GM12878 (cell line): ENCODE results near the gene STX7. TPM values are rescaled to one million over a fixed set of nuclear protein-coding genes. Genes with fewer than 3 reads are reported as not detected.

Experiments
- ATAC-seq: fragments of 200-7000 bp; cut with Tn5 transposase; 3 replicates; pipeline ENCODE4 v1.9.1; 2020; ENCODE audit warnings: mild to moderate bottlenecking, moderate library complexity
- BruUV-seq: library from RNA; stranded (reverse); fragments of 400-500 nt; replicated peaks from 2 replicates; lab custom pipeline; 2021; lab: Mats Ljungman, UMichigan
- CTCF ChIA-PET: fragments of 300-600 bp; sonication (Branson Sonifier 250); formaldehyde crosslinking; extraction: SDS; loops from one replicate; lab custom pipeline; 2021; ENCODE audit warnings: inconsistent platforms; lab: Yijun Ruan, JAX
- POLR2A ChIA-PET: fragments of 350-600 bp; formaldehyde crosslinking; extraction: SDS; loops from one replicate; lab custom pipeline; 2021; ENCODE audit warnings: inconsistent platforms; lab: Charles Lee
- RAD21 ChIA-PET: fragments of 300-600 bp; sonication (Branson Sonifier 250); formaldehyde crosslinking; loops from one replicate; lab custom pipeline; 2023; ENCODE audit warnings: antibody characterized with exemption; ENCODE audit not compliant: unreplicated experiment; lab: Charles Lee
- SMC1A ChIA-PET: fragments of 300-600 bp; sonication (Branson Sonifier 250); formaldehyde crosslinking; loops from one replicate; lab custom pipeline; 2023; ENCODE audit not compliant: unreplicated experiment, uncharacterized antibody; lab: Charles Lee
- DNase-seq: peaks from one replicate; pipeline ENCODE4 v3.0.0-alpha.2; 2011; ENCODE audit warnings: low read depth, low spot score
- FAIRE-seq: peaks from 3 replicates; lab custom pipeline; 2011; peaks lifted over from hg19 to GRCh38; lab: Jason Lieb, UNC
- H2AFZ ChIP-seq: 2 replicates; pipeline ENCODE4 v1.6.0; 2011; ENCODE audit warnings: low read depth, low read length, control low read depth; ENCODE audit not compliant: control insufficient read depth
- H3K27ac ChIP-seq: 2 replicates; pipeline ENCODE4 v1.5.1; 2011; ENCODE audit warnings: control low read depth; ENCODE audit not compliant: control insufficient read depth, insufficient read depth
- H3K27me3 ChIP-seq, 2 experiments: replicated peaks in 1 of 2; 2 replicates each; pipeline versions ENCODE4 v1.6.0 to v1.6.1; 2011; ENCODE audit warnings: low read length in 1 of 2; ENCODE audit not compliant: control insufficient read depth in 2 of 2, insufficient read depth in 2 of 2
- H3K36me3 ChIP-seq, 2 experiments: 2 replicates each; pipeline ENCODE4 v1.5.1; 2011; ENCODE audit warnings: low read length in 1 of 2; ENCODE audit not compliant: control insufficient read depth in 2 of 2, insufficient read depth in 2 of 2
- H3K4me1 ChIP-seq: 2 replicates; pipeline ENCODE4 v1.6.1; 2011; ENCODE audit warnings: mild to moderate bottlenecking, low read length, moderate library complexity, mixed read lengths; ENCODE audit not compliant: control insufficient read depth, insufficient read depth
- H3K4me2 ChIP-seq: 2 replicates; pipeline ENCODE4 v1.6.0; 2011; ENCODE audit warnings: control low read depth; ENCODE audit not compliant: control insufficient read depth, insufficient read depth
- H3K4me3 ChIP-seq: fragments of 200-600 bp; sonication (generic); 2 replicates; pipeline ENCODE4 v1.5.1; 2016
- H3K79me2 ChIP-seq: 2 replicates; pipeline ENCODE4 v1.6.0; 2011; ENCODE audit warnings: low read length; ENCODE audit not compliant: control insufficient read depth, insufficient read depth
- H3K9ac ChIP-seq: 2 replicates; pipeline ENCODE4 v1.8.0; 2011; ENCODE audit warnings: low read length, control low read depth, mixed read lengths; ENCODE audit not compliant: control insufficient read depth, insufficient read depth
- H3K9me3 ChIP-seq: replicated peaks from 3 replicates; pipeline ENCODE4 v1.5.1; 2011; ENCODE audit warnings: mild to moderate bottlenecking, low read length; ENCODE audit not compliant: control insufficient read depth, insufficient read depth
- H4K20me1 ChIP-seq: 2 replicates; pipeline ENCODE4 v1.6.0; 2011; ENCODE audit not compliant: control insufficient read depth, insufficient read depth
- ESRRA ChIP-seq: IDR thresholded peaks from 2 replicates; pipeline ENCODE4 v1.6.1; 2012; ENCODE audit warnings: mild to moderate bottlenecking, low read length, improper control_type of control experiment
- IKZF1 ChIP-seq: fragments of 450-650 bp; conservative IDR thresholded peaks from 2 replicates; pipeline ENCODE4 v1.6.1; 2017; ENCODE audit warnings: antibody characterized with exemption, mild to moderate bottlenecking
- MLLT1 ChIP-seq: fragments of 450-650 bp; IDR thresholded peaks from 2 replicates; pipeline ENCODE4 v1.6.1; 2016; ENCODE audit warnings: mild to moderate bottlenecking
- SRF ChIP-seq, 2 experiments: IDR thresholded peaks; 2 replicates each; pipeline ENCODE4 v1.6.1; 2011; ENCODE audit warnings: low read depth in 2 of 2, low read length in 2 of 2, mild to moderate bottlenecking in 1 of 2, moderate library complexity in 1 of 2
- ZNF24 ChIP-seq: fragments of 450-650 bp; IDR thresholded peaks from 2 replicates; pipeline ENCODE4 v1.6.1; 2017; ENCODE audit warnings: antibody characterized with exemption, mild to moderate bottlenecking
- ZNF592 ChIP-seq: fragments of 450-650 bp; IDR thresholded peaks from 2 replicates; pipeline ENCODE4 v1.6.1; 2017; ENCODE audit warnings: mild to moderate bottlenecking, moderate library complexity
- WGBS: methylation state at CpG from one replicate; pipeline ENCODE4 v1.1.6; 2016; ENCODE audit warnings: low lambda C conversion rate; ENCODE audit not compliant: insufficient replicate concordance, insufficient coverage; ENCODE audit errors: missing lambda C conversion rate; 5-methylcytosine and 5-hydroxymethylcytosine counted together
- in situ Hi-C: fragments of 300-500 bp; cut with MboI; formaldehyde crosslinking; loops from 9 replicates; pipeline ENCODE4 v1.14.3; 2018; ENCODE audit warnings: mixed read lengths
- intact Hi-C: fragments of 100-400 bp; cut with micrococcal nuclease; formaldehyde crosslinking; loops from one replicate; pipeline ENCODE4 v1.14.2; 2022; ENCODE audit not compliant: unreplicated experiment
- polyA plus RNA-seq, 11 experiments: library from polyadenylated mRNA; depleted of rRNA in 4 of 11; unstranded in 6 of 11; stranded (reverse) in 5 of 11; fragments of >200 nt; fragmentation: Nextera tagmentation in 4 of 11; fragmentation: Illumina TruSeq in 1 of 11; extraction: Ambion mirVana in 4 of 11; extraction: Trizol in 1 of 11; gene quantifications; 1 replicate in 1 of 11; 2 replicates in 10 of 11; pipeline versions ENCODE4 v1.2.1 to v1.2.3, GENCODE V29; 2011 to 2016; ENCODE audit warnings: inconsistent platforms in 2 of 11, missing spikeins in 2 of 11, low read depth in 1 of 11
- total RNA-seq, 4 experiments: library from RNA; depleted of rRNA in 3 of 4; stranded (reverse); fragments of >200 nt in 3 of 4; fragmentation: Illumina TruSeq in 1 of 4; extraction: Trizol in 1 of 4; gene quantifications; 2 replicates each; pipeline versions ENCODE4 v1.2.1 to v1.2.3, GENCODE V29; 2013 to 2021

STX7 gene
- total and polyA plus RNA-seq, 10 of the 15 experiments (the other 5 are each of a cell fraction or from before 2014, with no cell fraction given): 26.5 to 75.5 (median 51.3) TPM

GRCh38 chr6:132511210-132511830, 1.6 kb downstream of the STX7 start (continued):
- no peak for TF ChIP-seq ZNF592
- TF ChIP-seq SRF (IDR thresholded peaks at IDR 0.05; ENCODE audit: low read depth in 2 of 2, low read length in 2 of 2): no peak
- no peak for TF ChIP-seq ESRRA
- peak; percentile 59; the same call in 1 of the 2 replicates for TF ChIP-seq IKZF1

- ChIA-PET SMC1A (interaction anchor here (1.4 to 2.0 kb wide), 3 partner anchors 11 to 37 kb away, joined by 4 to 8 read pairs (median 7); no protein-coding TSS in a partner anchor), POLR2A (no interaction called here), RAD21 (no interaction called here), CTCF (no interaction called here)
- H2AFZ ChIP-seq: no peak overlapping the region
- H3K4me3 ChIP-seq: peak overlapping the region; percentile 37; the same call in 1 of the 2 replicates
- intact Hi-C loops (no loop called here), in situ Hi-C loops (no loop called here)
- H3K9me3 ChIP-seq: no peaks in the 10 kb centered on the region
- peaks cover 0 to 16% of the 10 kb centered on the region in 2 experiments; a peak in 3 of 4 replicates for H3K36me3 ChIP-seq
- peaks cover 91% of the 10 kb centered on the region for H3K79me2 ChIP-seq
- ATAC-seq (no peak), FAIRE-seq (no peak), DNase-seq (no peak)
- H4K20me1 ChIP-seq: no peaks in the 10 kb centered on the region
- H3K9ac ChIP-seq: no peak overlapping the region
- peaks cover 17% of the 10 kb centered on the region; the same call in 1 of the 2 replicates for H3K4me1 ChIP-seq
- WGBS: 93% methylated on average over 5 of the region's 5 CpGs
- H3K4me2 ChIP-seq: peak overlapping the region; percentile 56
- TF ChIP-seq MLLT1 (no peak), ZNF24 (peak; percentile 86)
- BruUV-seq: no TSS peak
- no peak overlapping the region for H3K27ac ChIP-seq
- no peaks in the 10 kb centered on the region for H3K27me3 ChIP-seq
Measured at GRCh38 chr6:132506869-132507808, 5.8 kb downstream of the STX7 start.
